Measurements from ENCODE around the gene TAS2R41. TPM values are rescaled to one million over a fixed set of nuclear protein-coding genes. Genes with fewer than 3 reads are reported as not detected.

TAS2R41 gene
- total RNA-seq, 2 donors from 2014 or later, result not detected

GRCh38 chr7:143455942-143456341 is 21.7 kb upstream of the TAS2R41 start:
- Histone ChIP-seq H3K4me1 (no peaks in the 10 kb centered on the region), H3K9me3 (no peaks in the 10 kb centered on the region), H3K36me3 (no peaks in the 10 kb centered on the region), H3K9ac (ENCODE audit: low read depth in 2 of 2, low read length in 2 of 2) (no peak overlapping the region), H3K27ac (no peak overlapping the region), H3K4me3 (no peak overlapping the region), H3K27me3 (no peaks in the 10 kb centered on the region)
- DNase-seq, result no peak
- no peak for TF ChIP-seq CTCF (IDR thresholded peaks at IDR 0.05)
- intact Hi-C loops (cut with DNase I), result no loop called here

GRCh38 chr7:143456992-143457793 is 20.5 kb upstream of the TAS2R41 start:
- Histone ChIP-seq H3K27ac (no peak overlapping the region), H3K27me3 (no peaks in the 10 kb centered on the region), H3K4me1 (no peaks in the 10 kb centered on the region), H3K9me3 (no peaks in the 10 kb centered on the region), H3K9ac (ENCODE audit: low read depth in 2 of 2, low read length in 2 of 2) (no peak overlapping the region), H3K4me3 (no peak overlapping the region), H3K36me3 (no peaks in the 10 kb centered on the region)
- no peak for DNase-seq
- intact Hi-C loops (cut with DNase I), result no loop called here
- TF ChIP-seq CTCF (IDR thresholded peaks at IDR 0.05), result no peak

- no peaks in the 10 kb centered on the region for H3K9me3 ChIP-seq
- H3K4me3 ChIP-seq, result no peak overlapping the region
- H3K9ac ChIP-seq (ENCODE audit: low read depth in 2 of 2, low read length in 2 of 2), result no peak overlapping the region
- no peaks in the 10 kb centered on the region for H3K36me3 ChIP-seq
- H3K27me3 ChIP-seq, result no peaks in the 10 kb centered on the region
- no peak overlapping the region for H3K27ac ChIP-seq
- no peaks in the 10 kb centered on the region for H3K4me1 ChIP-seq
- DNase-seq, result no peak
- intact Hi-C loops (cut with DNase I), result no loop called here
- no peak for TF ChIP-seq CTCF (IDR thresholded peaks at IDR 0.05)
These were observed 19.4 kb upstream of the TAS2R41 start for GRCh38 chr7:143458263-143458662.

GRCh38 chr7:143458681-143459080 is 19.0 kb upstream of the TAS2R41 start:
- Histone ChIP-seq H3K9ac (ENCODE audit: low read depth in 2 of 2, low read length in 2 of 2) (no peak overlapping the region), H3K4me1 (no peaks in the 10 kb centered on the region), H3K36me3 (no peaks in the 10 kb centered on the region), H3K27me3 (no peaks in the 10 kb centered on the region), H3K27ac (no peak overlapping the region), H3K4me3 (no peak overlapping the region), H3K9me3 (no peaks in the 10 kb centered on the region)
- TF ChIP-seq CTCF (IDR thresholded peaks at IDR 0.05), result no peak
- no peak for DNase-seq
- intact Hi-C loops (cut with DNase I), result no loop called here

GRCh38 chr7:143459359-143459758 is 18.3 kb upstream of the TAS2R41 start:
- Histone ChIP-seq H3K36me3 (no peaks in the 10 kb centered on the region), H3K4me3 (no peak overlapping the region), H3K27ac (no peak overlapping the region), H3K27me3 (no peaks in the 10 kb centered on the region), H3K4me1 (no peaks in the 10 kb centered on the region), H3K9me3 (no peaks in the 10 kb centered on the region), H3K9ac (ENCODE audit: low read depth in 2 of 2, low read length in 2 of 2) (no peak overlapping the region)
- no peak for TF ChIP-seq CTCF (IDR thresholded peaks at IDR 0.05)
- intact Hi-C loops (cut with DNase I), result no loop called here
- no peak for DNase-seq

Measured in colonic mucosa (tissue), 4 donors.